ENCODE data around the gene POTEH. TPM values are rescaled to one million over a fixed set of nuclear protein-coding genes. Genes with fewer than 3 reads are reported as not detected.
"Not testable (repeated sequence)": the region's sequence is repeated elsewhere in the genome, so short reads cannot be mapped to it uniquely, and the experiment has no call there.

Gene POTEH
- not detected for total RNA-seq
- total RNA-seq (2013): not detected
- total RNA-seq: 0 reads per million in 29 experiments

DNA sequence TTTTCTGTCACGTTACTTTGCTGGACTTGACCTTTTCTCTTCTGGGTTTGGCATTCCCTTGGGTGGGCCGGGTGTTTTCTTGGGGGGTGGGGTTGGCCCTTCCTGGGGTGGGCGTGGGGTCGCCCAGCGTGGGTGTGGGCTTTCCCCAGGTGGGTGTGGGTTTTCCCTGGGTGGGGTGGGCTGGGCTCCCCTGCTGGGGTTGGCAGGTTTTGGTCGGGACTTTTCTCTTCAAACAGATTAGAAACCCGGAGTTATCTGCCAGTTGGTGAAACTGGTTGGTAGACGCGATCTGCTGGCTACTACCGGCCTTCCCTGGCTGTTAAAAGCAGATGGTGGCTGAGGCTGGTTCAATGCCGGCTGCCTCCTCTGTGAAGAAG is at the start of gene POTEH:
POTEH (plus strand) TSS at position 278 of the 377 bp plus-strand sequence; CDS start at position 330, 52 bp downstream.
- ATAC-seq (replicated peaks in 1 of 4); H3K4me3 ChIP-seq (ENCODE audit: control insufficient read depth in 1 of 2, extremely low read depth in 1 of 2, low read length in 1 of 2); H3K9me3 Mint-ChIP-seq; H3K36me3 Mint-ChIP-seq; H3K4me1 ChIP-seq (ENCODE audit: control insufficient read depth in 1 of 2, extremely low read depth in 1 of 2, insufficient read depth in 2 of 2, low read length in 2 of 2); H3K27me3 ChIP-seq (replicated peaks in 1 of 2; ENCODE audit: control insufficient read depth in 2 of 2, extremely low read depth in 1 of 2, insufficient read depth in 2 of 2, low read length in 1 of 2); DNase-seq; H3K27me3 Mint-ChIP-seq; H3K9me3 ChIP-seq; POLR2A ChIA-PET; H3K27ac Mint-ChIP-seq; H3K4me3 Mint-ChIP-seq; H3K27ac ChIP-seq (ENCODE audit: low read length); H3K36me3 ChIP-seq (ENCODE audit: control insufficient read depth in 2 of 2, extremely low read depth in 1 of 2, insufficient read depth in 1 of 2, low read length in 1 of 2); CTCF ChIA-PET; H3K4me1 Mint-ChIP-seq: not testable (repeated sequence)
- WGBS (ENCODE audit: insufficient coverage): no CpG with 5 or more reads among the region's 11 CpGs

DNA sequence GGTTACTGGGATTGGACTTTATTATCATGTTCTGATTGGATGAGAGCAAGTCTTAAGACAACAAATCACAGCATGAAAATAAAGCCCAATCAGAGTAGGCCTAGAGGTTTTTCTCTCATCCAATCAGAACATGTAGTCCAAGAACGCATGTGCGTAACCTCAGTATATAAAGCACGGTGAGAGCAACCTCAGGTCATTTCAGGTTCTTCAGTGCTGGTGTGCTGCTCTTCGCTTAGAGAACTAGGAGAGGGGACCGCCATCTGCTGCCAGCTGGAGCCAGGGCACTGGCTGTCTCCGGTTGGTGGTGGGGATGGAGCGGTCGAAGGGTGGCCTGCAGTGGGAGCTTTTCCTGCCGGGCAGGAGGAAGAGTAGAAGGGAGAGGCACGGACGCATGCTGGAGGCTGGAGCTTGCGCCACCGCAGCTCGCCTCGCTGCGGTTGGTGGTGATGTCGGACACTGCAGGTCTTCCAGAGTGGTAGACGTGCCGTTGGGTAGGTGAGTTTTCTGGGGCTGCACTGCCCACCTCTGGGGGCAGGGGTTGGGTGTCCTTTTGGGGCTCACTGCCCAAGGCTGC is 47.5 kb upstream of the POTEH start:
- not testable (repeated sequence) for H3K27ac Mint-ChIP-seq

DNA sequence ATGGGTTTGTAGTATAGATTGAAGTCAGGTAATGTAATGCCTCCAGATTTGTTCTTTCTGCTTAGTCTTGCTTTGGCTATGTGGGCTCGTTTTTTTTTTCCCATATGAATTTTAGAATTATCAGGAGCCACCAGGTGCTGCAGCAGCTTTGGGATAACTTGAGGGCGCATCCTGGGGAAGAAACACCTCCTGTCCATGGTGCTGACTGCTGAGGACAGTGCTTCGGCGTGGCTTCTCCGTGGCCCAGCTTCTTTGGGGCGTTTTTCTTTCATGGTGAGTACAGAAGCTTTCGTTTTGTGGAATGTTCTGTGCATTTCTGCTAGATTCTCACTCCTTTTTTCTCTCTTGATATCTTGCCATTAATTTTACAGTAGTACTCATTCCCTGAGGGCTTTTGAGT is 37.9 kb upstream of the POTEH start:
- H3K4me1 Mint-ChIP-seq; H3K36me3 Mint-ChIP-seq; ATAC-seq (replicated peaks in 1 of 4); H3K36me3 ChIP-seq (ENCODE audit: control insufficient read depth in 2 of 2, extremely low read depth in 1 of 2, insufficient read depth in 1 of 2, low read length in 1 of 2); H3K27ac Mint-ChIP-seq; H3K27ac ChIP-seq (ENCODE audit: low read length); H3K27me3 ChIP-seq (replicated peaks in 1 of 2; ENCODE audit: control insufficient read depth in 2 of 2, extremely low read depth in 1 of 2, insufficient read depth in 2 of 2, low read length in 1 of 2); H3K27me3 Mint-ChIP-seq; POLR2A ChIA-PET; H3K9me3 ChIP-seq; H3K4me1 ChIP-seq (ENCODE audit: control insufficient read depth in 1 of 2, extremely low read depth in 1 of 2, insufficient read depth in 2 of 2, low read length in 2 of 2); H3K9me3 Mint-ChIP-seq; H3K4me3 Mint-ChIP-seq; DNase-seq; H3K4me3 ChIP-seq (ENCODE audit: control insufficient read depth in 1 of 2, extremely low read depth in 1 of 2, low read length in 1 of 2); CTCF ChIA-PET: not testable (repeated sequence)
- WGBS (ENCODE audit: insufficient coverage): no CpG with 5 or more reads among the region's 7 CpGs

More for the DNA sequence above, 47.5 kb upstream of the POTEH start:
- H3K4me1 ChIP-seq (ENCODE audit: control insufficient read depth in 1 of 2, extremely low read depth in 1 of 2, insufficient read depth in 2 of 2, low read length in 2 of 2); H3K36me3 Mint-ChIP-seq; H3K9me3 ChIP-seq; H3K4me3 Mint-ChIP-seq; POLR2A ChIA-PET; H3K36me3 ChIP-seq (ENCODE audit: control insufficient read depth in 2 of 2, extremely low read depth in 1 of 2, insufficient read depth in 1 of 2, low read length in 1 of 2); H3K4me3 ChIP-seq (ENCODE audit: control insufficient read depth in 1 of 2, extremely low read depth in 1 of 2, low read length in 1 of 2); H3K27me3 Mint-ChIP-seq; H3K4me1 Mint-ChIP-seq; H3K9me3 Mint-ChIP-seq; CTCF ChIA-PET; H3K27ac ChIP-seq (ENCODE audit: low read length); DNase-seq; ATAC-seq (replicated peaks in 1 of 4); H3K27me3 ChIP-seq (replicated peaks in 1 of 2; ENCODE audit: control insufficient read depth in 2 of 2, extremely low read depth in 1 of 2, insufficient read depth in 2 of 2, low read length in 1 of 2): not testable (repeated sequence)
- no CpG with 5 or more reads among the region's 19 CpGs for WGBS (ENCODE audit: insufficient coverage)

DNA sequence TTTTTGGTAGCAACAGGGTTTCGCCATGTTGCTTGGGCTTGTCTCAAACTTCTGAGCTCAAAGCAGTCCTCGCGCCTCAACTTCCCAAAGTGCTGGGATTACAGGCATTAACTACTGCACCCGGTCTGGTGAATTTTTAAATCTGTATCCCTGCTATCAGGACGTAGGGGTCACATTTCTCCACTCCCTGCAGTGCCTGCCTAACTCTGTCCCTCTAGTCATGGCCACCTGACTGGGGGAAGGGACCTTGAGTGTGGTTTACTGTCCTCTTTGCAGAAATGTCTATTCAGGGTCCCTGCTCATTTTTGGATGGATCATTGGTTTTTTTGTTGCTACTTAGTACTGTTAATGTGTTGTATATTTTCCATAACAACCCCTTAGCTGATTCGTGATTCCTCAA is 37.1 kb upstream of the POTEH start:
- H3K4me1 ChIP-seq (ENCODE audit: control insufficient read depth in 1 of 2, extremely low read depth in 1 of 2, insufficient read depth in 2 of 2, low read length in 2 of 2); H3K27ac ChIP-seq (ENCODE audit: low read length); H3K27me3 ChIP-seq (replicated peaks in 1 of 2; ENCODE audit: control insufficient read depth in 2 of 2, extremely low read depth in 1 of 2, insufficient read depth in 2 of 2, low read length in 1 of 2); ATAC-seq (replicated peaks in 1 of 4); H3K4me1 Mint-ChIP-seq; H3K9me3 ChIP-seq; H3K27me3 Mint-ChIP-seq; H3K4me3 ChIP-seq (ENCODE audit: control insufficient read depth in 1 of 2, extremely low read depth in 1 of 2, low read length in 1 of 2); POLR2A ChIA-PET; H3K4me3 Mint-ChIP-seq; H3K9me3 Mint-ChIP-seq; DNase-seq; H3K27ac Mint-ChIP-seq; H3K36me3 Mint-ChIP-seq; CTCF ChIA-PET; H3K36me3 ChIP-seq (ENCODE audit: control insufficient read depth in 2 of 2, extremely low read depth in 1 of 2, insufficient read depth in 1 of 2, low read length in 1 of 2): not testable (repeated sequence)
- no CpG with 5 or more reads among the region's 6 CpGs for WGBS (ENCODE audit: insufficient coverage)

DNA sequence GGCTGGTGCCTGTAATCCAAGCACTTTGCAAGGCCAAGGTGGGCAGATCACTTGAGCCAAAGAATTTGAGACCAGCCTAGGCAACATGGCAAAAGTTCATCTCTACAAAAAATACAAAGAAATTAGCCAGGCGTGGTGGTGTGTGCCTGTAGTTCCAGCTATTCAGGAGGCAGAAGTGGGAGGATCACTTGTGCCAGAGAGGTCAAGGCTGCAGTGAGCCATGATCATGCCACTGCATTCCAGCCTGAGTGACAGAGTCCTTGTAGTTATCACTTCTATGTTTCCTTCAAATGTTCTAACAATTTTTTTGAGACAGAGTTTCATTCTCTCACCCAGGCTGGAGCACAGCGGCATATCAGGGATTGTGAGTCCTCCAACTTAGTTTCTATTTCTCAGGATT is 36.6 kb upstream of the POTEH start:
- H3K4me1 ChIP-seq (ENCODE audit: control insufficient read depth in 1 of 2, extremely low read depth in 1 of 2, insufficient read depth in 2 of 2, low read length in 2 of 2); POLR2A ChIA-PET; H3K9me3 ChIP-seq; H3K36me3 ChIP-seq (ENCODE audit: control insufficient read depth in 2 of 2, extremely low read depth in 1 of 2, insufficient read depth in 1 of 2, low read length in 1 of 2); CTCF ChIA-PET; H3K36me3 Mint-ChIP-seq; H3K27ac Mint-ChIP-seq; H3K9me3 Mint-ChIP-seq; H3K27ac ChIP-seq (ENCODE audit: low read length); ATAC-seq (replicated peaks in 1 of 4); H3K4me1 Mint-ChIP-seq; DNase-seq; H3K4me3 Mint-ChIP-seq; H3K27me3 ChIP-seq (replicated peaks in 1 of 2; ENCODE audit: control insufficient read depth in 2 of 2, extremely low read depth in 1 of 2, insufficient read depth in 2 of 2, low read length in 1 of 2); H3K4me3 ChIP-seq (ENCODE audit: control insufficient read depth in 1 of 2, extremely low read depth in 1 of 2, low read length in 1 of 2); H3K27me3 Mint-ChIP-seq: not testable (repeated sequence)
- WGBS (ENCODE audit: insufficient coverage): no CpG with 5 or more reads among the region's 2 CpGs

GRCh38 chr22:15661102-15661501 is 28.7 kb upstream of the POTEH start:
- H3K27me3 Mint-ChIP-seq; ATAC-seq (replicated peaks in 1 of 4); H3K9me3 Mint-ChIP-seq; DNase-seq; H3K4me1 ChIP-seq (ENCODE audit: control insufficient read depth in 1 of 2, extremely low read depth in 1 of 2, insufficient read depth in 2 of 2, low read length in 2 of 2); H3K4me1 Mint-ChIP-seq; H3K27ac ChIP-seq (ENCODE audit: low read length); H3K27me3 ChIP-seq (replicated peaks in 1 of 2; ENCODE audit: control insufficient read depth in 2 of 2, extremely low read depth in 1 of 2, insufficient read depth in 2 of 2, low read length in 1 of 2); H3K36me3 Mint-ChIP-seq; POLR2A ChIA-PET; H3K4me3 Mint-ChIP-seq; H3K4me3 ChIP-seq (ENCODE audit: control insufficient read depth in 1 of 2, extremely low read depth in 1 of 2, low read length in 1 of 2); CTCF ChIA-PET; H3K27ac Mint-ChIP-seq; H3K9me3 ChIP-seq; H3K36me3 ChIP-seq (ENCODE audit: control insufficient read depth in 2 of 2, extremely low read depth in 1 of 2, insufficient read depth in 1 of 2, low read length in 1 of 2): not testable (repeated sequence)
- WGBS (ENCODE audit: insufficient coverage): no CpG with 5 or more reads among the region's 2 CpGs

DNA sequence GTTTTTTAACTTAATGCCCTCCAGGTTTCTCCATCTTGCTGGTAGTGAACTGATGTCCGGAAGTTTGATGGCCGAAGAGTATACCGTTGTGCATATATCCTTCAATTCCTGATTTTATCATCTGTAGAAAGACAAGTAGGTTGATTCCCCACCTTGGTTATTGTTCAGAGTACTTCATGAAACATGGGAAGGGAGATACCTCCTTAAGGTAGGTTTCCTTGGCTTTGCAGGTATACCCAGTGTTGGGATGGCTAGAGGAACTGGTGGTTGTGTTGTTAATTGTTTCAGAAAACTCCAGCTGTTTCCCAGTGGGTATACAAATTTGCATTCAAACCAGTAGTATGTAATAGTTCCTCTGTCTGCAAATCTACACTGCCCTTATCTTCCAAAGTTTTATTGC is 25.1 kb upstream of the POTEH start:
- H3K27me3 ChIP-seq (replicated peaks in 1 of 2; ENCODE audit: control insufficient read depth in 2 of 2, extremely low read depth in 1 of 2, insufficient read depth in 2 of 2, low read length in 1 of 2); H3K4me1 Mint-ChIP-seq; H3K36me3 ChIP-seq (ENCODE audit: control insufficient read depth in 2 of 2, extremely low read depth in 1 of 2, insufficient read depth in 1 of 2, low read length in 1 of 2); H3K4me3 Mint-ChIP-seq; POLR2A ChIA-PET; CTCF ChIA-PET; H3K27ac Mint-ChIP-seq; H3K9me3 Mint-ChIP-seq; DNase-seq; H3K27me3 Mint-ChIP-seq; H3K4me3 ChIP-seq (ENCODE audit: control insufficient read depth in 1 of 2, extremely low read depth in 1 of 2, low read length in 1 of 2); H3K27ac ChIP-seq (ENCODE audit: low read length); H3K4me1 ChIP-seq (ENCODE audit: control insufficient read depth in 1 of 2, extremely low read depth in 1 of 2, insufficient read depth in 2 of 2, low read length in 2 of 2); H3K9me3 ChIP-seq; H3K36me3 Mint-ChIP-seq: not testable (repeated sequence)
- peak in 1 of 4 experiments; percentile 41 for ATAC-seq (replicated peaks in 1 of 4)
- no CpG with 5 or more reads among the region's 3 CpGs for WGBS (ENCODE audit: insufficient coverage)
